ENCODE data around the gene ZNF512B.

The ZNF512B gene

GRCh38 chr20:63908008-63908682 is 61.6 kb downstream of the ZNF512B start (continued):
- TF ChIP-seq KLF16 (tag by site-specific recombination; IDR thresholded peaks at IDR 0.05), result no peak
- no peak for TF ChIP-seq ZNF311 (tag by site-specific recombination; IDR thresholded peaks at IDR 0.05; ENCODE audit: borderline replicate concordance)
- no peak for TF ChIP-seq ZBTB48 (tag by site-specific recombination; IDR thresholded peaks at IDR 0.05)
- TF ChIP-seq ZNF704 (tag by site-specific recombination; IDR thresholded peaks at IDR 0.05), result no peak
- TF ChIP-seq ZSCAN18 (tag by site-specific recombination; IDR thresholded peaks at IDR 0.05), result no peak
- TF ChIP-seq PRDM4 (tag by site-specific recombination; IDR thresholded peaks at IDR 0.05), result no peak

All from HEK293 (cell line).